Activated CD8-positive, alpha-beta memory T cell treated with anti-CD3 and anti-CD28 coated beads, Interleukin-2, amount 10 ng/mL, durations not matched to agents 7 days and 5 days (primary cell): ENCODE results near the gene MAT1A. TPM values are rescaled to one million over a fixed set of nuclear protein-coding genes. Genes with fewer than 3 reads are reported as not detected.

Experiments
- total RNA-seq, 2 experiments: library from RNA; stranded (reverse); gene quantifications; one replicate each; pipeline ENCODE4 v1.2.3, GENCODE V29; 2021

The MAT1A gene
- total RNA-seq, 2 experiments from 2014 or later: not detected

Other genes with a start within 250 kb of the MAT1A start
- gene TMEM254, start 211.0 kb downstream of the MAT1A start, total RNA-seq: 10 to 100 TPM; 12.4 to 13.9 TPM
- gene PLAC9, start 156.9 kb downstream of the MAT1A start, total RNA-seq: not detected
- gene ANXA11, start 84.1 kb downstream of the MAT1A start, total RNA-seq: 100 to 1,000 TPM; 251 to 288 TPM
- not detected for gene DYDC1, start 67.1 kb upstream of the MAT1A start, total RNA-seq
- gene DYDC2, start 67.1 kb upstream of the MAT1A start, total RNA-seq: not detected
- 10 to 100 TPM in 1 of 2 experiments, 1 to 10 TPM in 1; 8.1 to 12.2 TPM for gene PRXL2A, start 118.9 kb upstream of the MAT1A start, total RNA-seq
- gene TSPAN14, start 164.7 kb upstream of the MAT1A start, total RNA-seq: 100 to 1,000 TPM; 100 to 104 TPM
- under 1 TPM in 1 of 2 experiments, not detected in 1; 0.09 TPM for gene SH2D4B, start 248.2 kb upstream of the MAT1A start, total RNA-seq